K562 (cell line): ENCODE measurements around the gene IGF2BP1. TPM values are rescaled to one million over a fixed set of nuclear protein-coding genes. Genes with fewer than 3 reads are reported as not detected.

Experiments
- CGGBP1 ChIP-seq: fragments of 250-450 bp; sonication (Bioruptor Pico); IDR thresholded peaks from 2 replicates; pipeline ENCODE4 v1.9.0; 2021; ENCODE audit warnings: mild to moderate bottlenecking
- CHD2 ChIP-seq: IDR thresholded peaks from 2 replicates; pipeline ENCODE4 v1.6.1; 2011; ENCODE audit warnings: low read depth, low read length
- GMEB1 ChIP-seq: fragments of 250-450 bp; sonication (Bioruptor Pico); IDR thresholded peaks from 2 replicates; pipeline ENCODE4 v1.4.0; 2020; ENCODE audit warnings: mild to moderate bottlenecking
- HLTF ChIP-seq: fragments of 450-650 bp; IDR thresholded peaks from 2 replicates; pipeline ENCODE4 v1.6.1; 2016
- HNRNPH1 ChIP-seq: fragments of 200-400 bp; formaldehyde crosslinking; optimal IDR thresholded peaks from 2 replicates; pipeline ENCODE3; 2017; ENCODE audit warnings: low read depth, mild to moderate bottlenecking, low read length, moderate library complexity
- MTF1 ChIP-seq: fragments of 250-450 bp; sonication (Bioruptor Pico); IDR thresholded peaks from 2 replicates; pipeline ENCODE4 v1.9.0; 2021; ENCODE audit warnings: moderate library complexity, mild to moderate bottlenecking, inconsistent platforms, borderline replicate concordance
- NONO ChIP-seq, 2 experiments: fragments of 200-400 bp in 1 of 2; fragments of 450-650 bp in 1 of 2; formaldehyde crosslinking in 1 of 2; IDR thresholded peaks; 2 replicates each; pipeline ENCODE4 v1.6.1; 2017; ENCODE audit warnings: low read depth in 2 of 2, mild to moderate bottlenecking in 2 of 2, moderate library complexity in 2 of 2, low read length in 1 of 2
- PTRF ChIP-seq: fragments of 450-650 bp; IDR thresholded peaks from 2 replicates; pipeline ENCODE4 v1.6.1; 2016; ENCODE audit warnings: mild to moderate bottlenecking, missing genetic modification characterization, missing compliant biosample characterization
- RAD21 ChIP-seq, 2 experiments: fragments of 250-450 bp in 1 of 2; fragments of 450-650 bp in 1 of 2; sonication (Bioruptor Pico) in 1 of 2; formaldehyde crosslinking in 1 of 2; IDR thresholded peaks in 1 of 2; conservative IDR thresholded peaks in 1 of 2; 2 replicates each; pipeline versions ENCODE4 v1.4.0 to v1.8.0; 2020 to 2022; ENCODE audit warnings: mild to moderate bottlenecking in 2 of 2, moderate library complexity in 1 of 2
- RBM22 ChIP-seq: fragments of 200-400 bp; formaldehyde crosslinking; IDR thresholded peaks from 2 replicates; pipeline ENCODE4 v1.6.1; 2018; ENCODE audit warnings: low read length, low read depth; ENCODE audit not compliant: poor library complexity, severe bottlenecking
- SMAD4 ChIP-seq: fragments of 250-450 bp; sonication (Bioruptor Pico); conservative IDR thresholded peaks from 2 replicates; pipeline ENCODE4 v1.8.0; 2021; ENCODE audit warnings: inconsistent platforms, mild to moderate bottlenecking, moderate library complexity
- TCF3 ChIP-seq: sonication (generic); formaldehyde crosslinking; IDR thresholded peaks from 2 replicates; pipeline ENCODE4 v1.4.0; 2020; ENCODE audit warnings: mild to moderate bottlenecking, missing genetic modification reagents
- ZFP30 ChIP-seq: fragments of 250-450 bp; sonication (Bioruptor Pico); IDR thresholded peaks from 2 replicates; pipeline ENCODE4 v1.8.0; 2022; ENCODE audit warnings: moderate library complexity, mild to moderate bottlenecking, inconsistent platforms, borderline replicate concordance
- ZNF384 ChIP-seq: IDR thresholded peaks from 2 replicates; pipeline ENCODE4 v1.6.1; 2012; ENCODE audit warnings: low read depth, low read length, improper control_type of control experiment
- ZNF512 ChIP-seq: IDR thresholded peaks from 2 replicates; pipeline ENCODE4 v1.6.1; 2016; ENCODE audit warnings: missing genetic modification characterization, missing compliant biosample characterization
- ZNF518B ChIP-seq: fragments of 250-450 bp; sonication (Bioruptor Pico); IDR thresholded peaks from 2 replicates; pipeline ENCODE4 v1.5.0; 2021; ENCODE audit warnings: mild to moderate bottlenecking, moderate library complexity
- ZNF639 ChIP-seq, 2 experiments: fragments of 200-800 bp in 1 of 2; sonication (Bioruptor generic) in 1 of 2; sonication (generic) in 1 of 2; formaldehyde crosslinking in 1 of 2; IDR thresholded peaks in 1 of 2; conservative IDR thresholded peaks in 1 of 2; 2 replicates each; pipeline versions ENCODE4 v1.5.0 to v1.6.1; 2016 to 2020; ENCODE audit warnings: missing compliant biosample characterization in 1 of 2, missing genetic modification characterization in 1 of 2, missing genetic modification reagents in 1 of 2
- polyA plus RNA-seq, 8 experiments: library from polyadenylated mRNA; depleted of rRNA in 4 of 8; stranded (reverse) in 5 of 8; unstranded in 3 of 8; fragments of >200 nt; fragmentation: Nextera tagmentation in 2 of 8; fragmentation: Illumina TruSeq in 1 of 8; extraction: Ambion mirVana in 2 of 8; extraction: Trizol in 1 of 8; gene quantifications; 2 replicates each; pipeline versions ENCODE4 v1.2.1 to v1.2.3, GENCODE V29; 2011 to 2014; ENCODE audit warnings: inconsistent platforms in 1 of 8, missing spikeins in 1 of 8
- total RNA-seq, 7 experiments: library from RNA; depleted of rRNA in 6 of 7; stranded (reverse); fragments of >200 nt in 6 of 7; fragmentation: Illumina TruSeq in 2 of 7; extraction: Trizol in 2 of 7; gene quantifications; 2 replicates each; pipeline versions ENCODE4 v1.2.1 to v1.2.3, GENCODE V29; 2011 to 2021; ENCODE audit warnings: low replicate concordance in 1 of 7

Gene IGF2BP1
- total and polyA plus RNA-seq, 9 of the 15 experiments (the other 6 are each of a cell fraction or from before 2014, with no cell fraction given): 13.0 to 318 (median 53.6) TPM

- TF ChIP-seq SMAD4 (peak; percentile 77), ZNF384 (no peak), NONO (IDR thresholded peaks at IDR 0.05; ENCODE audit: low read depth in 2 of 2, low read length in 1 of 2) (0 out of 4 replicates have a peak, but pooled peaks of 1 of the 2 experiments have one; percentile 44), HLTF (no peak), CGGBP1 (no peak), PTRF (tag) (no peak), RAD21 (CRISPR knock-in tag; conservative IDR thresholded peaks at IDR 0.05 in 1 of 2, IDR thresholded peaks at IDR 0.05 in 1 of 2) (0 out of 4 replicates have a peak, but pooled peaks of 1 of the 2 experiments have one; percentile 1), ZNF518B (CRISPR knock-in tag) (no peak), ZNF639 (CRISPR knock-in tag; conservative IDR thresholded peaks at IDR 0.05 in 1 of 2, IDR thresholded peaks at IDR 0.05 in 1 of 2) (peak in 1 of 2 experiments; percentile 85; a peak in 1 of 4 replicates), RBM22 (peak; percentile 86), HNRNPH1 (no peak), CHD2 (peak; percentile 69), MTF1 (CRISPR knock-in tag) (no peak), GMEB1 (0 out of 2 replicates have a peak, but pooled peaks have one; percentile 4), TCF3 (no peak), ZFP30 (CRISPR knock-in tag) (no peak), ZNF512 (no peak)
Measured at GRCh38 chr17:48995974-48996721, 1.0 kb upstream of the IGF2BP1 start (continued).
